H9 (cell line): ENCODE measurements around the gene MYO1D. TPM values are rescaled to one million over a fixed set of nuclear protein-coding genes. Genes with fewer than 3 reads are reported as not detected.

Experiments used
- DNase-seq: peaks from one replicate; pipeline ENCODE4 v3.0.0-alpha.2; 2017
- H2AFZ ChIP-seq: one replicate; pipeline ENCODE4 v1.6.1; 2013; ENCODE audit warnings: mild to moderate bottlenecking, low read length, control low read depth, moderate library complexity
- H2AK5ac ChIP-seq: 2 replicates; pipeline ENCODE4 v1.6.1; 2013; ENCODE audit warnings: low read length, control low read depth, mixed read lengths; ENCODE audit not compliant: insufficient read length
- H2BK120ac ChIP-seq: one replicate; pipeline ENCODE4 v1.6.1; 2013; ENCODE audit warnings: low read depth, mild to moderate bottlenecking, low read length, control low read depth, inconsistent platforms; ENCODE audit not compliant: poor library complexity, severe bottlenecking
- H2BK12ac ChIP-seq: 2 replicates; pipeline ENCODE4 v1.6.1; 2013; ENCODE audit warnings: low read length, control low read depth, mixed read lengths, low read depth; ENCODE audit not compliant: insufficient read length
- H2BK15ac ChIP-seq: 2 replicates; pipeline ENCODE4 v1.6.1; 2013; ENCODE audit warnings: low read depth, low read length, control low read depth
- H2BK20ac ChIP-seq: one replicate; pipeline ENCODE4 v1.6.1; 2013; ENCODE audit warnings: low read depth, mild to moderate bottlenecking, low read length, control low read depth, inconsistent platforms; ENCODE audit not compliant: poor library complexity, severe bottlenecking
- H2BK5ac ChIP-seq: 2 replicates; pipeline ENCODE4 v1.6.1; 2013; ENCODE audit warnings: low read length, control low read depth, mixed read lengths; ENCODE audit not compliant: insufficient read length
- H3K14ac ChIP-seq: 2 replicates; pipeline ENCODE4 v1.6.1; 2013; ENCODE audit warnings: low read length, control low read depth; ENCODE audit not compliant: insufficient read depth
- H3K18ac ChIP-seq: 2 replicates; pipeline ENCODE4 v1.6.1; 2013; ENCODE audit warnings: low read depth, mild to moderate bottlenecking, mixed read lengths, low read length, control low read depth; ENCODE audit not compliant: insufficient read length
- H3K23ac ChIP-seq: 2 replicates; pipeline ENCODE4 v1.6.1; 2013; ENCODE audit warnings: low read length, control low read depth, mixed read lengths, low read depth; ENCODE audit not compliant: insufficient read length
- H3K23me2 ChIP-seq: 2 replicates; pipeline ENCODE4 v1.6.1; 2013; ENCODE audit warnings: low read depth, mild to moderate bottlenecking, mixed read lengths, low read length, control low read depth; ENCODE audit not compliant: insufficient read length, poor library complexity, severe bottlenecking
- H3K27ac ChIP-seq: 2 replicates; pipeline ENCODE4 v1.5.1; 2013; ENCODE audit warnings: low read length, control low read depth, mixed read lengths, low read depth; ENCODE audit not compliant: insufficient read length
- H3K27me3 ChIP-seq: 2 replicates; pipeline ENCODE4 v1.6.1; 2013; ENCODE audit warnings: low read length, control low read depth, inconsistent platforms; ENCODE audit not compliant: insufficient read depth
- H3K4ac ChIP-seq: 2 replicates; pipeline ENCODE4 v1.6.1; 2013; ENCODE audit warnings: low read depth, mild to moderate bottlenecking, control low read depth, inconsistent platforms, low read length, moderate library complexity
- H3K4me1 ChIP-seq: 2 replicates; pipeline ENCODE4 v1.6.1; 2013; ENCODE audit warnings: low read length, control low read depth, inconsistent platforms; ENCODE audit not compliant: insufficient read depth
- H3K4me2 ChIP-seq: 2 replicates; pipeline ENCODE4 v1.6.1; 2013; ENCODE audit warnings: low read length, control low read depth, mixed read lengths; ENCODE audit not compliant: insufficient read length, insufficient read depth
- H3K56ac ChIP-seq: 2 replicates; pipeline ENCODE4 v1.6.1; 2013; ENCODE audit warnings: low read depth, mild to moderate bottlenecking, mixed read lengths, low read length, control low read depth; ENCODE audit not compliant: insufficient read length
- H3K79me1 ChIP-seq: 2 replicates; pipeline ENCODE4 v1.6.1; 2013; ENCODE audit warnings: low read depth, mild to moderate bottlenecking, moderate library complexity, low read length, control low read depth, inconsistent platforms; ENCODE audit not compliant: insufficient read depth, poor library complexity, severe bottlenecking
- H3K79me2 ChIP-seq: 2 replicates; pipeline ENCODE4 v1.6.1; 2013; ENCODE audit warnings: low read length, control low read depth, inconsistent platforms; ENCODE audit not compliant: insufficient read depth
- H3K9ac ChIP-seq: 2 replicates; pipeline ENCODE4 v1.6.1; 2013; ENCODE audit warnings: low read length, control low read depth, mixed read lengths; ENCODE audit not compliant: insufficient read length; ENCODE audit errors: extremely low read depth
- H3K9me3 ChIP-seq: one replicate; pipeline ENCODE4 v1.6.1; 2013; ENCODE audit warnings: low read depth, low read length, inconsistent platforms; ENCODE audit not compliant: control insufficient read depth
- H3T11ph ChIP-seq: one replicate; pipeline ENCODE4 v1.6.1; 2013; ENCODE audit warnings: mild to moderate bottlenecking, low read length, control low read depth, inconsistent platforms
- H4K20me1 ChIP-seq: one replicate; pipeline ENCODE4 v1.6.1; 2013; ENCODE audit not compliant: control insufficient read depth, insufficient read length, insufficient read depth
- H4K5ac ChIP-seq: 2 replicates; pipeline ENCODE4 v1.6.1; 2013; ENCODE audit warnings: low read depth, mild to moderate bottlenecking, mixed read lengths, low read length, control low read depth; ENCODE audit not compliant: insufficient read length
- H4K8ac ChIP-seq: replicated peaks from 2 replicates; pipeline ENCODE4 v1.6.1; 2013; ENCODE audit warnings: low read length, control low read depth, mixed read lengths, low read depth; ENCODE audit not compliant: insufficient read length
- H4K91ac ChIP-seq: 2 replicates; pipeline ENCODE4 v1.6.1; 2013; ENCODE audit warnings: low read depth, mild to moderate bottlenecking, moderate library complexity, mixed read lengths, low read length, control low read depth; ENCODE audit not compliant: insufficient read length
- H3K27ac Mint-ChIP-seq, 3 experiments: 2 replicates in 2 of 3; 3 replicates in 1 of 3; pipeline ENCODE4 v1.8.0; 2020 to 2021; ENCODE audit warnings: mixed read lengths in 3 of 3, mild to moderate bottlenecking in 1 of 3, moderate library complexity in 1 of 3
- H3K27me3 Mint-ChIP-seq: 2 replicates; pipeline ENCODE4 v1.8.0; 2021; ENCODE audit warnings: low read depth, mild to moderate bottlenecking, moderate library complexity, mixed read lengths
- H3K36me3 Mint-ChIP-seq, 3 experiments: 2 replicates in 2 of 3; 3 replicates in 1 of 3; pipeline ENCODE4 v1.8.0; 2020 to 2021; ENCODE audit warnings: low read depth in 3 of 3, mixed read lengths in 3 of 3; ENCODE audit not compliant: insufficient read depth in 1 of 3
- H3K4me1 Mint-ChIP-seq, 2 experiments: 2 replicates each; pipeline ENCODE4 v1.8.0; 2020; ENCODE audit warnings: mixed read lengths in 2 of 2
- H3K4me3 Mint-ChIP-seq, 2 experiments: 2 replicates in 1 of 2; 3 replicates in 1 of 2; pipeline ENCODE4 v1.8.0; 2020 to 2021; ENCODE audit warnings: mild to moderate bottlenecking in 2 of 2, mixed read lengths in 2 of 2, moderate library complexity in 1 of 2
- H3K9me3 Mint-ChIP-seq, 2 experiments: 2 replicates in 1 of 2; 3 replicates in 1 of 2; pipeline ENCODE4 v1.8.0; 2020; ENCODE audit warnings: mild to moderate bottlenecking in 2 of 2, mixed read lengths in 2 of 2, moderate library complexity in 1 of 2
- CTCF ChIP-seq: fragments of 200-600 bp; sonication (generic); conservative IDR thresholded peaks from 3 replicates; pipeline ENCODE4 v1.8.0; 2021; ENCODE audit warnings: antibody characterized with exemption, mild to moderate bottlenecking
- WGBS: extraction: QIAGEN DNeasy Blood & Tissue Kit; methylation state at CpG from one replicate; pipeline ENCODE4 v1.1.7; 2013; ENCODE audit warnings: missing lambda C conversion rate, low lambda C conversion rate, mixed read lengths; ENCODE audit not compliant: insufficient read length; ENCODE audit errors: extremely low coverage; 5-methylcytosine and 5-hydroxymethylcytosine counted together
- total RNA-seq: library from RNA; stranded (reverse); gene quantifications from 2 replicates; pipeline ENCODE4 v1.2.1, GENCODE V29; 2021

The MYO1D gene
- total RNA-seq, 1 experiment from 2014 or later, result 19.0 TPM

GRCh38 chr17:32813021-32813420 lies 63.9 kb downstream of the MYO1D start:
- Histone ChIP-seq H2BK20ac (no peak overlapping the region), H3K4me2 (no peak overlapping the region), H3K79me2 (no peaks in the 10 kb centered on the region; the same call in 1 of the 2 replicates), H2BK120ac (no peak overlapping the region), H3K9ac (no peak overlapping the region), H4K8ac (no peak overlapping the region), H3K23me2 (no peaks in the 10 kb centered on the region), H3K18ac (no peak overlapping the region), H3K79me1 (no peaks in the 10 kb centered on the region), H2BK15ac (no peak overlapping the region), H2BK5ac (no peak overlapping the region), H3K9me3 (no peaks in the 10 kb centered on the region), H2AFZ (no peak overlapping the region), H4K5ac (no peak overlapping the region), H3K27me3 (no peaks in the 10 kb centered on the region; the same call in 1 of the 2 replicates), H4K91ac (no peak overlapping the region), H3K56ac (no peak overlapping the region), H3K4me1 (peaks cover 9% of the 10 kb centered on the region; the same call in 1 of the 2 replicates), H3T11ph (no peak overlapping the region), H2AK5ac (no peak overlapping the region), H2BK12ac (no peak overlapping the region), H3K14ac (no peak overlapping the region), H3K27ac (no peak overlapping the region), H4K20me1 (no peaks in the 10 kb centered on the region), H3K23ac (no peak overlapping the region), H3K4ac (no peak overlapping the region)
- Mint-ChIP-seq H3K9me3 (no peaks in the 10 kb centered on the region), H3K27me3 (no peaks in the 10 kb centered on the region), H3K4me1 (peaks cover 9% of the 10 kb centered on the region in 2 experiments), H3K4me3 (no peak overlapping the region), H3K36me3 (no peaks in the 10 kb centered on the region), H3K27ac (peak overlapping the region in 1 of 3 experiments; percentile 72; a peak in 2 of 7 replicates)
- no CpG with 5 or more reads among the region's 3 CpGs for WGBS
- no peak for DNase-seq
- no peak for TF ChIP-seq CTCF
